Spleen (tissue), 11 donors: ENCODE results near the gene UGT1A4. TPM values are rescaled to one million over a fixed set of nuclear protein-coding genes. Genes with fewer than 3 reads are reported as not detected.
"Not testable (repeated sequence)": the region's sequence is repeated elsewhere in the genome, so short reads cannot be mapped to it uniquely, and the experiment has no call there.

Source experiments
- DNase-seq: peaks from one replicate; pipeline ENCODE4 v3.0.0-alpha.2; 2020
- H3K27ac ChIP-seq, 8 donors: fragments of 200-600 bp; sonication (generic) in 7 of 8; 1 replicate in 4 of 8; 2 replicates in 4 of 8; pipeline versions ENCODE4 v1.5.0 to v1.8.0; 2016 to 2021; ENCODE audit warnings: inconsistent platforms in 4 of 8, mild to moderate bottlenecking in 4 of 8, moderate library complexity in 1 of 8
- H3K27me3 ChIP-seq, 7 donors: fragments of 200-600 bp; sonication (generic) in 6 of 7; replicated peaks in 1 of 7; 1 replicate in 4 of 7; 2 replicates in 3 of 7; pipeline versions ENCODE4 v1.5.0 to v1.8.0; 2016 to 2021; ENCODE audit warnings: inconsistent platforms in 3 of 7, mild to moderate bottlenecking in 1 of 7
- H3K36me3 ChIP-seq, 6 donors: fragments of 200-600 bp; sonication (generic) in 5 of 6; 1 replicate in 4 of 6; 2 replicates in 2 of 6; pipeline versions ENCODE4 v1.5.0 to v1.8.0; 2016 to 2021; ENCODE audit warnings: inconsistent platforms in 2 of 6
- H3K4me1 ChIP-seq, 6 donors: fragments of 200-600 bp; sonication (generic) in 5 of 6; 1 replicate in 3 of 6; 2 replicates in 3 of 6; pipeline versions ENCODE4 v1.5.0 to v1.8.0; 2016 to 2021; ENCODE audit warnings: inconsistent platforms in 3 of 6
- H3K4me3 ChIP-seq, 8 donors: fragments of 200-600 bp; sonication (generic) in 7 of 8; 1 replicate in 4 of 8; 2 replicates in 4 of 8; pipeline versions ENCODE4 v1.5.0 to v1.8.0; 2016 to 2021; ENCODE audit warnings: inconsistent platforms in 4 of 8, mild to moderate bottlenecking in 4 of 8, moderate library complexity in 2 of 8
- H3K9me3 ChIP-seq, 8 donors: fragments of 200-600 bp; sonication (generic) in 7 of 8; 1 replicate in 4 of 8; 2 replicates in 4 of 8; pipeline versions ENCODE4 v1.5.0 to v1.8.0; 2016 to 2021; ENCODE audit warnings: inconsistent platforms in 4 of 8
- POLR2A ChIP-seq, 3 donors: fragments of 450-650 bp; IDR thresholded peaks; one replicate each; pipeline ENCODE4 v1.5.1; 2017; ENCODE audit warnings: antibody characterized with exemption in 3 of 3, mild to moderate bottlenecking in 1 of 3
- POLR2AphosphoS5 ChIP-seq, 3 donors: sonication (generic); formaldehyde crosslinking; IDR thresholded peaks; one replicate each; pipeline ENCODE4 v1.5.1; 2017; ENCODE audit warnings: antibody characterized with exemption in 3 of 3
- WGBS, 5 donors: extraction: QIAGEN DNeasy Blood & Tissue Kit in 3 of 5; methylation state at CpG; one replicate each; pipeline versions ENCODE4 v1.1.5 to v1.1.7; 2013 to 2018; 5-methylcytosine and 5-hydroxymethylcytosine counted together
- intact Hi-C: fragments of 100-400 bp; cut with DNase I; formaldehyde crosslinking; loops from one replicate; pipeline ENCODE4 v1.15.0; 2023; ENCODE audit warnings: low total_unique reads
- polyA plus RNA-seq, 3 donors: library from polyadenylated mRNA; stranded (reverse); fragments of 200-250 nt; gene quantifications; one replicate each; pipeline ENCODE4 v1.2.1, GENCODE V29; 2013
- total RNA-seq, 7 donors: library from RNA; depleted of rRNA in 3 of 7; stranded (reverse); fragments of >200 nt in 3 of 7; fragmentation: NEBNext Ultra II Directional in 4 of 7; extraction: Animal tissue kit (Norgen Biotek cat#: 25700) in 4 of 7; gene quantifications; one replicate each; pipeline versions ENCODE4 v1.1.0 to v1.2.1, GENCODE V29; 2016 to 2021
- TF ChIP-seq, protein P1 (sequence below), 11 experiments: fragments of 200-600 bp in 7 of 11; fragments of 450-650 bp in 4 of 11; sonication (generic) in 4 of 11; IDR thresholded peaks in 8 of 11; conservative IDR thresholded peaks in 3 of 11; 1 replicate in 7 of 11; 2 replicates in 4 of 11; pipeline versions ENCODE4 v1.4.0 to v1.8.0; 2016 to 2021; ENCODE audit warnings: antibody characterized with exemption in 11 of 11, inconsistent platforms in 4 of 11, mild to moderate bottlenecking in 1 of 11
- donor health status: healthy with polysubstance abuse.
- donor health status: DM: no; HTN: no; CAD: no; lungs with moderate emphysema.
- donor health status: DM: no; HTN: no; CAD: no.
- donor health status: Bipolar disorder and iron deficiency.
- donor health status: healthy.
- donor health status: DM: no; HTN: no; CAD: no.
- donor health status: DM: yes; HTN: yes; CAD: no.

The UGT1A4 gene
- total and polyA plus RNA-seq, 10 donors: not detected

GRCh38 chr2:233745073-233745755 is 26.7 kb downstream of the UGT1A4 start:
- intact Hi-C loops: no loop called here
- H3K4me1 ChIP-seq: no peaks in the 10 kb centered on the region
- WGBS, 5 donors: 74 to 87% (median 79%) methylated on average over 5 of the region's 5 CpGs

GRCh38 chr2:233745838-233746237 is 27.3 kb downstream of the UGT1A4 start:
- H3K4me1 ChIP-seq, H3K27me3 ChIP-seq, H3K4me3 ChIP-seq, H3K36me3 ChIP-seq, H3K27ac ChIP-seq, DNase-seq, intact Hi-C loops: not testable (repeated sequence)
- WGBS, 5 donors: 56 to 80% (median 75%) methylated on average over 2 of the region's 2 CpGs
- H3K9me3 ChIP-seq: peaks cover 0 to 11% (median 8%) of the 10 kb centered on the region in 8 donors

More at GRCh38 chr2:233745073-233745755, 26.7 kb downstream of the UGT1A4 start:
- H3K27me3 ChIP-seq: peaks cover 0 to 4% (median 0%) of the 10 kb centered on the region in 7 donors
- no peak overlapping the region for H3K27ac ChIP-seq
- TF ChIP-seq, protein P1, sequence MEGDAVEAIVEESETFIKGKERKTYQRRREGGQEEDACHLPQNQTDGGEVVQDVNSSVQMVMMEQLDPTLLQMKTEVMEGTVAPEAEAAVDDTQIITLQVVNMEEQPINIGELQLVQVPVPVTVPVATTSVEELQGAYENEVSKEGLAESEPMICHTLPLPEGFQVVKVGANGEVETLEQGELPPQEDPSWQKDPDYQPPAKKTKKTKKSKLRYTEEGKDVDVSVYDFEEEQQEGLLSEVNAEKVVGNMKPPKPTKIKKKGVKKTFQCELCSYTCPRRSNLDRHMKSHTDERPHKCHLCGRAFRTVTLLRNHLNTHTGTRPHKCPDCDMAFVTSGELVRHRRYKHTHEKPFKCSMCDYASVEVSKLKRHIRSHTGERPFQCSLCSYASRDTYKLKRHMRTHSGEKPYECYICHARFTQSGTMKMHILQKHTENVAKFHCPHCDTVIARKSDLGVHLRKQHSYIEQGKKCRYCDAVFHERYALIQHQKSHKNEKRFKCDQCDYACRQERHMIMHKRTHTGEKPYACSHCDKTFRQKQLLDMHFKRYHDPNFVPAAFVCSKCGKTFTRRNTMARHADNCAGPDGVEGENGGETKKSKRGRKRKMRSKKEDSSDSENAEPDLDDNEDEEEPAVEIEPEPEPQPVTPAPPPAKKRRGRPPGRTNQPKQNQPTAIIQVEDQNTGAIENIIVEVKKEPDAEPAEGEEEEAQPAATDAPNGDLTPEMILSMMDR (IDR thresholded peaks at IDR 0.05 in 8 of 11, conservative IDR thresholded peaks at IDR 0.05 in 3 of 11): no peak
- TF ChIP-seq POLR2AphosphoS5 (IDR thresholded peaks at IDR 0.05): no peak
- TF ChIP-seq POLR2A (IDR thresholded peaks at IDR 0.05): no peak
- H3K4me3 ChIP-seq: no peak overlapping the region
- H3K36me3 ChIP-seq: no peaks in the 10 kb centered on the region
- DNase-seq: no peak
- peaks cover 0 to 5% (median 2%) of the 10 kb centered on the region in 8 donors for H3K9me3 ChIP-seq

GRCh38 chr2:233746475-233747282 is 28.1 kb downstream of the UGT1A4 start:
- no peaks in the 10 kb centered on the region for H3K4me1 ChIP-seq
- no peak overlapping the region for H3K4me3 ChIP-seq
- peaks cover 0 to 19% (median 16%) of the 10 kb centered on the region in 8 donors for H3K9me3 ChIP-seq
- H3K36me3 ChIP-seq: no peaks in the 10 kb centered on the region
- TF ChIP-seq POLR2A (IDR thresholded peaks at IDR 0.05) (no peak), POLR2AphosphoS5 (IDR thresholded peaks at IDR 0.05) (no peak)
- TF ChIP-seq, protein P1 (IDR thresholded peaks at IDR 0.05 in 8 of 11, conservative IDR thresholded peaks at IDR 0.05 in 3 of 11): no peak
- intact Hi-C loops: no loop called here
- no peak overlapping the region for H3K27ac ChIP-seq
- no peak for DNase-seq
- WGBS, 5 donors: 78 to 83% (median 82%) methylated on average over 9 to 10 of the region's 10 CpGs
- H3K27me3 ChIP-seq: peaks cover 0 to 4% (median 0%) of the 10 kb centered on the region in 7 donors

DNA sequence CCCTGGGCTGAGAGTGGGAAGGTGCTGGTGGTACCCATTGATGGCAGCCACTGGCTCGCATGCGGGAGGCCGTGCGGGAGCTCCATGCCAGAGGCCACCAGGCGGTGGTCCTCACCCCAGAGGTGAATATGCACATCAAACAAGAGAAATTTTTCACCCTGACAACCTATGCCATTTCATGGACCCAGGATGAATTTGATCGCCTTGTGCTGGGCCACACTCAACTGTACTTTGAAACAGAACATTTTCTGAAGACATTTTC is 28.7 kb downstream of the UGT1A4 start:
- no peaks in the 10 kb centered on the region for H3K4me1 ChIP-seq
- no peaks in the 10 kb centered on the region for H3K36me3 ChIP-seq
- TF ChIP-seq, protein P1 (IDR thresholded peaks at IDR 0.05 in 8 of 11, conservative IDR thresholded peaks at IDR 0.05 in 3 of 11): no peak
- TF ChIP-seq POLR2A (IDR thresholded peaks at IDR 0.05) (no peak), POLR2AphosphoS5 (IDR thresholded peaks at IDR 0.05) (no peak)
- intact Hi-C loops: no loop called here
- no peak for DNase-seq
- H3K27me3 ChIP-seq: peaks cover 0 to 7% (median 0%) of the 10 kb centered on the region in 7 donors
- H3K4me3 ChIP-seq: no peak overlapping the region
- H3K9me3 ChIP-seq: peaks cover 0 to 23% (median 16%) of the 10 kb centered on the region in 8 donors
- WGBS, 5 donors: 86 to 95% (median 92%) methylated on average over 6 of the region's 6 CpGs
- no peak overlapping the region for H3K27ac ChIP-seq

DNA sequence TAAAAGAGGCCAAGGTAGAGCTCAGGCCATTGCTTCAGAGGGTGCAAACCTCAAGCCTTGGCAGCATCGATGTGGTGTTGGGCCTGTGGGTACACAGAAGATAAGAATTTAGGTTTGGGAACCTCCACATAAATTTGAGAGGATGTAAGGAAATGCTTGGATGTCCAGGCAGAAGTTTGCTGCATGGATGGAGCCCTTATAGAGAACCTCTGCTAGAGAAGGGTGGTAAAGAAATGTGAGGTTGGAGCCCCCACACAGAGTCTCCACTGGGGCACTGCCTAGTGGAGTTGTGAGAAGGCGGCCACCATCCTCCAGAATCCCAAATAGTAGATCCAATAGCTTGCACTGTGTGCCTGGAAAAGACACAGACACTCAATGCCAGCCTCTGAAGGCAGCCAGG is 32.2 kb downstream of the UGT1A4 start:
- H3K27ac ChIP-seq, DNase-seq, H3K4me3 ChIP-seq, H3K4me1 ChIP-seq, H3K36me3 ChIP-seq, intact Hi-C loops: not testable (repeated sequence)
- Histone ChIP-seq H3K9me3 (peaks cover 0 to 23% (median 16%) of the 10 kb centered on the region in 8 donors), H3K27me3 (peaks cover 0 to 17% (median 0%) of the 10 kb centered on the region in 7 donors)
- 74 to 89% (median 82%) methylated on average over 2 of the region's 2 CpGs for WGBS, 5 donors

DNA sequence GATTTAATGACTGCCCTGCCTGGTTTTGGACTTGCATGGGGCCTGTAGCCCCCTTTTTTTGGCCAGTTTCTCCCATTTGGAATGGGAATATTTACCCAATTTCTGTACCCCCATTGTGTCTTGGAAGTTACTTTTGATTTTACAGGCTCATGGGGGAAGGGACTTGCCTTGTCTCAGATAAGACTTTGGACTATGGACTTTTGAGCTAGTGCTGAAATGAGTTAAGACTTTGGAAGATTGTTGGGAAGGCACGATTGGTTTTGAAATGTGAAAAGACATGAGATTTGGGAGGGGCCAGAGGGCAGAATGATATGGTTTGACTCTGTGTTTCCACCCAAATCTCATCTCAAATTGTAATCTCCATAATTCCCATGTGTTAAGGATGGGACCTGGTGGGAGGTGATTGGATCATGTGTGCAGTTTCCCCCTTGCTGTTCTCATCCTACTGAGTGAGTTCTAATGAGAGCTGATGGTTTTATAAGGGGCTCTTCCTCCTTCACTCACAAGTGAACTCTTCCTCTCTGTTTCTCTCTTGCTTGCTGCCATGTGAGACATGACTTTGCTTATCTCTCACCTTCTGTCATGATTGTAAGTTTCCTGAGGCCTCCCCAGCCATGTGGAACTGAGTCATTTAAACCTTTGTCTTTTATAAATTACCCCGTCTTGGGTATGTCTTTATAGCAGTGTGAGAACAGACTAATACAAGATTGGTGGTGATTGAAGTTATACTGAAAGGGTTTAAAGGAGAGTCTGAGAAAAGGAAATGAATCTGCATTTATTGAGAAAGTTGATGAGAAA is 32.9 kb downstream of the UGT1A4 start:
- H3K36me3 ChIP-seq, DNase-seq, H3K27ac ChIP-seq, H3K4me3 ChIP-seq, intact Hi-C loops, H3K4me1 ChIP-seq: not testable (repeated sequence)
- Histone ChIP-seq H3K27me3 (peaks cover 0 to 17% (median 0%) of the 10 kb centered on the region in 7 donors), H3K9me3 (peaks cover 0 to 23% (median 16%) of the 10 kb centered on the region in 8 donors)
- WGBS, 5 donors: 58 to 80% (median 77%) methylated on average over 2 of the region's 2 CpGs
